Lung microvascular endothelial cell (primary cell): Measurements from ENCODE around the gene BTG4. TPM values are rescaled to one million over a fixed set of nuclear protein-coding genes. Genes with fewer than 3 reads are reported as not detected.

Experiments
- DNase-seq, 2 donors: peaks; one replicate each; pipeline versions ENCODE4 v3.0.0 to v3.0.0-alpha.2; 2010; ENCODE audit warnings: low read depth in 2 of 2
- total RNA-seq: library from RNA; depleted of rRNA; stranded (reverse); fragments of >200 nt; gene quantifications from 2 replicates; pipeline ENCODE4 v1.2.1, GENCODE V29; 2014

Gene BTG4
- total RNA-seq, 1 donor from 2014 or later: not detected

GRCh38 chr11:111537336-111537860, 25.2 kb upstream of the BTG4 start:
- no peak for DNase-seq

- DNase-seq: no peak
Observed at GRCh38 chr11:111535281-111535680, 23.1 kb upstream of the BTG4 start.

DNA sequence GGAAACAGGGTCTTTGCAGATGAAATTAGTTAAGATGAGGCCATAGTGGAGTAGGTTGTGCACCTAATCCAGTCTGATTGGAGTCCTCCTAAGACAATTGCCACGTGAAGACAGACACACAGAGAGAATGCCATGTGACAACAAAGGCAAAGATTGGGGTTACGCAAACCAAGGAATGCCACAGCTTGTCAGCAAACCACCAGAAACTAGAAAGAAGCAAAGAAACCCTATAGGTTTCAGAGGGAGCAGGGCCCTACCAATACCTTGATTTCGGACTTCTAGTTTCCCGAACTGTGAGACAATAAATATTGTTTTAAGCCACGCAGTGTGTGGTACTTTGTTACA, 20.2 kb upstream of the BTG4 start:
- no peak for DNase-seq

DNA sequence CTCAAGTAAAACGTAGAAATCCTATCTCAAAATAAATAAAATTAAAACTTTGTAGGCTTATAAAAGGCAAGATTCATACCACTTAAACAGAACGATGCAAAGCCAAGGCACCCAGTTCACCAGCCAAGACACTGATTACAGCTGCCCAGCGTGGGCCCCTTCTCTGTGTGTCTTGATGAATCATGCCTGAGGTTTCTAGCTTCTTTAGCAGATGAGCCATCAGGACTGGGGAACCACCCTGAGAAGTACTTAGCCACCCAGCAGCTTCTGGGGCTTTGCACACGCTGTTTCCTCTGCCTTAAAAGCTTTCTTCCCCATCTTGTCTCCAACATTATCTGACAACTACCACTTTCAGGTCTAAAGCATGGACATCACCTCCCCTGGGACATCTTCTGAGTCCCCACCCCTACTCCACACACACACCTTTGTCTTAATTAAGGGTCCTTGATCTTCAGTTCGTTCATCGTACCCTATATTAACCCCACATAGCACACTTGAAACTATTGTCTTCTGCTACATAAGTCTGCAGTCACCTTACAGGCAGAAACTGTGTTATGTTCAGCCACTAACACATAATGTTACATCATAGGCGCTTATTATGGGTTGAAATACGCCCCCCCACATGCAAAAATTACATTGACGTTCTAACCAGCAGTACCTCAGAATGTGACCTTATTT, 19.6 kb upstream of the BTG4 start:
- DNase-seq: peak in 1 of 2 donors; percentile 37

- no peak for DNase-seq
Observed at GRCh38 chr11:111531136-111531535, 18.9 kb upstream of the BTG4 start.

GRCh38 chr11:111530091-111530490, 17.9 kb upstream of the BTG4 start:
- DNase-seq: no peak

DNA sequence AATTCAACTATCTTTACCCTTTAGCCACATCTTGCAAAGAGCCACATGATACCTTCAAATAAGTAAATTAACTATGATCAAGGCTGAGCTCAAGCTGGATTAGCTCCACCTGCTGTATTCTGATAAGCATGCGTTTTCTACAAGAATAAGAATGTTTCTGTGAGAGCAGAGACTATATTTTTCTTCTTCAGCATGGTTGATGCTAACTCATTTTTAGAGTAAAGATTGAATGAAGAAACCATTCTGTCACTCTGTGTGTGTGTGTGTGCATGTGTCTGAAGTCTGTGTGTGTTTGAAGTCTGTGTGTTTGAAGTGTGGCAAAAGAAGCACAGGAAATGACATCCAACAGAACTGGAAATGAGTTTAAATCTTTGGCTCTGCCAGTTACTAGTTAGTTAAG, 16.4 kb upstream of the BTG4 start:
- peak in 1 of 2 donors; percentile 6 for DNase-seq

DNA sequence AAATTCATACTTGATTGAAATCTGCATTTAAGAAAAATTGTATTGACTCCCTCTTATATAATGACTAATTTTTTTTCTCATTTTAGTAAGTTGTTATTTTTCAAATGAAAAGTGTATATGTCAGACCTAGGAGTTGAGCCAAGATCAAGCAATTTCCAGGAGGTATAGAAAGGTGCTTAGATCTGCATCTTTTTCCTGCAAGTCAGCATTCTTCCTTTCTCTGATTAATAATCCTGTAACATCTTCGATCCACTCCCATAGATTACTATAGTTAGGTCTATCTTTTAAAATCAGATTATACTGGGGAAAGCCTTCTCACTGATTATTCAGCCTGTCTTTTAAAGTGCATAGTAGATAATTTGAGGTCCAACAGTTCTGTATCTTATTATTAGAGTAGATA, 15.1 kb upstream of the BTG4 start:
- no peak for DNase-seq

DNA sequence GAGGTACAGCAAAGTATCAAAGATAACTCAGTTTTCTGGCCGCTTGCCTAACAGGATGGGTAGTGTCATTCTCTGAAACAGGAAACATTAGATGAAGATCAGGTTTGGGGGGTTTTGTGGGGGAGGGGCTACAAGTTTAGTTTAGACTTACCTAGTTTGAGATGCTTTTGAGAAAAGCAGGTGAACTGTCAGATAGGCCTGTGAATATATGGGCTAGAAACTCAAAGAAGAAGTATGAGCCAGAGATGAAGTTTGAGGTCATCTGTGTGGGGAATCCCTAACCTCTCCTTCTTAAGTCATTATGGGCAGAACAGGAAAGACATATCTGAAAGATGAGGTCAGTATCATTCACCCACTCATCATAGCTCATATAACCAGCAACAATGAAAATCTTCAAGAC, 14.3 kb upstream of the BTG4 start:
- DNase-seq: peak in 1 of 2 donors; percentile 46

DNA sequence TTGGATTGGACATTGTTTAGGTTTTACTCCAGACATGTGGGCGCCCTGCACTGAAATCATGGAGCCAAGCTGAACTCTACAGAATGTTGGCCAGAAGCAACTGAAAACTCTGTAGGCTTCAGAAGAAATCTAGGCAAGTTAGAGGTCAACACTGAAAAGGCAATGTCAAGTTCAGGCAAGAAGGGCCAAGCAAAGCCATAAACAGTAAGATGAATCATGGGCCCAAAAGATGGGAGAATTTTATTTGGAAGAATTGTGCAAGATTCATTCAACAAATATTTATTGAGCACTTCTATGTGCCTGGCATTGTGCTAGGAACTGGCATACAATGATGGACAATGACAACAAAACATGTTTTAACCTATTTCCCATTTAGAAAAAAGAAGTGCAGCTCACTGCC, 13.3 kb upstream of the BTG4 start:
- DNase-seq: no peak

- no peak for DNase-seq
Observed at GRCh38 chr11:111524056-111524455, 11.9 kb upstream of the BTG4 start.

GRCh38 chr11:111523343-111523742, 11.2 kb upstream of the BTG4 start:
- no peak for DNase-seq

DNA sequence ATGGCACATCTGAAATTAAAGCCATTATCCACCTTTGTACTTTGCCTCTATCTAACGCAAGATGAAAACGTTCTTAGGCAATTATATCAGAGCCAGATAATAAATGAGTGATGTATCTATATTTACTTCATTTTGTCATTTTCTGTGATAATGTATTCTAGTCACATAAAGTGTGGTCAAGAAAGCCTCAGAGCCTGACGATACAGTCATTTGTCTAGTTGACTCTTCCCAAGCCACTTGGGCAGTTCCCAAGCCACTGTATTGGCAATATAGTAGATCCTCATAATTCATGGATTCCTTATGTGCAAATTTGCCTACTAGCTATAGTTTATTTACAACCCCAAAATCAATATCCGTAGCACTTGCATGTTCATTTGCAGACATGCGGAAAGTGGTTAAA, 10.2 kb upstream of the BTG4 start:
- no peak for DNase-seq

GRCh38 chr11:111521135-111521534, 8.9 kb upstream of the BTG4 start:
- DNase-seq: no peak

- DNase-seq: no peak
Observed at GRCh38 chr11:111520560-111520959, 8.4 kb upstream of the BTG4 start.

- no peak for DNase-seq
Observed at GRCh38 chr11:111518668-111519067, 6.5 kb upstream of the BTG4 start.

GRCh38 chr11:111515591-111515990, 3.4 kb upstream of the BTG4 start:
- DNase-seq: no peak

- DNase-seq: peak in 1 of 2 donors; percentile 12
Observed at GRCh38 chr11:111514216-111515031, 2.2 kb upstream of the BTG4 start, which contains the start of gene HOATZ. HOATZ (plus strand) TSS chr11:111514778; CDS start chr11:111514785, 7 bp downstream.

DNA sequence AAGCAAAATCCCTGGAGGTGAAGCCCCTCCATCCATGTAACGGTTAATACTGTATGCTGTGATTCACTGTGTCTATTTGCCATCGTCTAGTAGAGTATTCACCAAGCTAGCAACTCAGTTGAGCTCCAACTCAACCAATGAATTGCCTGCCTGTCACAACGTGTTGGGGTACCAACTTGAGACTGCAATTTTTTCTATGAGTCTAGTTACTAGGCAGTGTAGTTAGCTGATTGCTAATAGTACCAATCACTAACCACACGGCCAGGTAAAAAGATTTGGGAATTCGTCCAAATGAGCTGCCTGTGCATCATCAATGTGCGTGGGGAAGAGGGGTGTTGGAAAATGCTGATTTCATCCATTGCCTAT, 1.0 kb upstream of the BTG4 start:
- DNase-seq: no peak

DNA sequence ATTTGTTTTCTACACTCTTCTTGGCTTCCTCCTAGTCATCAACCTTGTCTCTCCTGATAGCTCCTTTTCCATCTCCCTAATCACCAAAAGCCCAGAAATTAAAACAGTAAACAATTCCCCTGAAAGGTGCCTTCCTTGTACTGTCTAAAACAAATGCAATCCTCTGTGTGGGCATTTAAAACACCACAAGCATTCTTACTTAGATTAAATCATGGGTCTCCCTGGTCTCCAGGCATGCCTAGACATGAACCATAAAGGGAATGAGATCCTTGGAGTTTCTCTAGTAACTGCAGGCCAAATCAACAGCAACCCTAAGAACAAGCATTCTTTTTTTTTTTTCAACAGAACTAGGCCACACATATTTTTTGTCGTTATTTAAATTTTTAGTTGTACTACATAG, 1.9 kb downstream of the BTG4 start:
- DNase-seq: no peak

GRCh38 chr11:111502611-111503010, 9.6 kb downstream of the BTG4 start:
- DNase-seq: no peak

DNA sequence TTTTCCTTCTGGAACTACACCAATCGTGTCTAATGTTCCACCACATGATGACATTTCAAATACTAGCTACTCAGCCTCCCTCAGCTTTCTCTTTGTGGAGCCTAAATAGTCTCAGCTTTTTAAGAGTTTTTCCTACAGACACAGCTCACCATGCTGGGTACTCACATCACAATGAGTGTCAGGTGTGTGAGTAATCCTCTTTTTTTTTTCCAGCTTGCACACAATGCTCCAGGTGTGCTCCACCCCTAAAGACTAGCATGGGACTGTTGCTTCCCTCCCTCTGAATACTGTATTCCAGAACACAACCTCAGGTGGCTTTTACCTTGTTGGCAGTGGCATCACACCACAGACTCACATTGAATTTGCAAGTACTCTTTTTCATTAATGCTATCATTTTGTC, 11.7 kb downstream of the BTG4 start:
- no peak for DNase-seq

DNA sequence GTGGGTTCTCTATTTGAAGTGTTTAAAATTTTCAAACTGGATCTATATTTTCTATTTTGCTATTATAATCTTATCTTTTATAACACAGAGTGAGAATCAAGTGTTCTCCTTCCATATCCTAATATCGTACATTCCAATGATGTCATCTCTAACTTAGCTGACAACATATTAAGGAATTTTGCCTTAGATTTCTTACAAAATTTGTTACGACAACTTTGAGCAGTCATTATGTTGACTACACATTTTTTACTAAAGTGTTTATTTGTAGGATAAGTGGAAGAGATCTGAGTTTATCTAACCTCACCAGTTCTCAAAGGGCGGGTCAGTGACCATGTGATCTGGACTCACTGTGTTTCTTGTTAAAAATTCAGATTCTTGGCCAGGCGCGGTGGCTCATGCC, 12.7 kb downstream of the BTG4 start:
- no peak for DNase-seq
